Midbrain (tissue), 1 donor: ENCODE data around the gene DPEP1.
"Not testable (repeated sequence)": the region's sequence is repeated elsewhere in the genome, so short reads cannot be mapped to it uniquely, and the experiment has no call there.

Source experiments
- DNase-seq: peaks from one replicate; lab custom pipeline; 2025; lab: John Stamatoyannopoulos, UW

DPEP1 gene

DNA sequence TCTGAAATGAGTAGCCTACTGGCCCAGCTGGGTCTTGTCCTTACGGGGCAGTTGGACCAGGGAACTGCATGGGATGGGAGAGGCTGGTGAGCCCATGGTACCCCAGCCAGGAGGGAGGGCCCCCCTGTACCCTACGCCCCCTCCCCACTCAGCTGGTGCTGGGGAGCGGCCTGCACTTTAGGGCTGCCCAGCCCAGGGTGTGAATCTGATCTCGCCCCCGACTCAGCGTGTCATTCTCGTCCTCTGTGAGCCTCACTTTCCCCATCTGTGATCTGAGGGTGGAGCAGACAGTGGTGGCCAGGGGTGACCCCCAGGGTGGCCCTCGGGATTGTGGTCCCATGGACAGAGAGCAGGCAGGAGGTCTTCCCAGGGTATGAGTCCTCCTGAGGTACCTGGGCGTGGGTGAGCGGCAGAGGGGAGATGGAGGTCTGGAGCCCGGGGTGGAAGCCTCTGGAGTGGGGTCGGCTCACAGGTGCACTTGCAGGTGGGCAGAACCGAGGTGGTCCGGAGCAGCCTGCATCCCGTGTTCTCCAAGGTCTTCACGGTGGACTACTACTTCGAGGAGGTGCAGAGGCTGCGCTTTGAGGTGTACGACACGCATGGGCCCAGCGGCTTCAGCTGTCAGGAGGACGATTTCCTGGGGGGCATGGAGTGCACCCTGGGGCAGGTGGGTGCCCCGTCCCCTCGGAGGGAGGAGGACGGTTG lies 36.2 kb upstream of the DPEP1 start:
- DNase-seq = no peak

- no peak for DNase-seq
These were observed 34.1 kb upstream of the DPEP1 start for GRCh38 chr16:89579351-89579750.

DNA sequence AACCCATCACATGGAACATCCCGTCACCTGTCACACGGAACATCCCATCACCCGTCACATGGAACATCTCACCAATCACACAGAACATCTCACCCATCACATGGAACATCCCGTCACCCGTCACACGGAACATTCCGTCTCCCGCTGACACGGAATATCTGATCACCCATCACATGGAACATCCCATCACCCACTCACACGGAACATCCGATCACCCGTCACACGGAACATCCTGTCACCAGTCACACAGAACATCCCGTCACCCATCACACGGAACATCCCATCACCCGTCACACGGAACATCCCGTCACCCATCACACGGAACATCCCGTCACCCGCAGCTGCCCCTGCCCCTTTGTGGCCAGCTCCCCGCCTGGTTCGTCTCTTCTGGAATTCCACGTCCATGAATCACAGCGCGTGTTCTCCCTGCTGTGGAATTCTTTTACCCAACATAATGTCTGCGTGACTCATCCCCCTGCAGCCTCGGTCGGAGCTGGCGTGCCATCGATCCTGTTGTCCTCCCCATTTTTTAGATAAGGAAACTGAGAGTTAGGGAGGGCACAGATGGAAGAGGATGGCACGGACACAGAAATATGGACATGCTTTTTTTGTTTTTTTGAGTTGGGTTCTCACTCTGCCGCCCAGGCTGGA lies 32.3 kb upstream of the DPEP1 start:
- DNase-seq = no peak

GRCh38 chr16:89581861-89582563 lies 31.4 kb upstream of the DPEP1 start:
- no peak for DNase-seq

DNA sequence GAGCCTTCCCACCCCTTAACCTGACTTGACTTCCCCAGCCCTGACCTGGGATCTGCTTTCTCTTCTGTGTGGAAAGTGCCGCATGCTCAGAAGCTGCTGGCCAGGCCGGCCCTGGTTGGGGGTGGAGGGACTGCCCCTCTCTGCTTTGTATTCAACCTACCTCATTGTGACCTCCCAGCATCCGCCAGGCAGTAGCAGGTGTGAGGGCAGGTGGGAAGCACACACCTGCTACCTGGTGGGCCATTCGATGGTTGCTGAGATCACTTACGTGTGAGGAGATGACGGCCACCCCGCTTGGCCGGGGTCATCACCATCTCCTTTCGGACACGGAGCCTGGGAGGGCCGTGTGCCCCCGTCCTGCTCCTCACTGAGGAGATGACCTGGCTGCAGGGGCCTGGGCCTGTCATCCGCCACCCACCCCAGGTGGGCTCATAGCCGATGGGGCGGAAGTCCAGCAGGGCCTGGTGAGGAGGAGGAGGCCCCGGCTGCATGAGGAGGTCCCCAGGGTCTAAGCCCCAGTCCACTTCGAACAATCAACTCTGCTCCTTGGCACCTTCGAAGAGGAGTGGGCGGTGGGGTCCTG lies 30.7 kb upstream of the DPEP1 start:
- no peak for DNase-seq

- DNase-seq = no peak
These were observed 30.1 kb upstream of the DPEP1 start for GRCh38 chr16:89583197-89583894.

- DNase-seq = no peak
These were observed 29.4 kb upstream of the DPEP1 start for GRCh38 chr16:89583895-89584644.

GRCh38 chr16:89584768-89585549 lies 28.5 kb upstream of the DPEP1 start:
- DNase-seq = no peak

GRCh38 chr16:89586218-89586617 lies 27.2 kb upstream of the DPEP1 start:
- DNase-seq = no peak

GRCh38 chr16:89586853-89587252 lies 26.6 kb upstream of the DPEP1 start:
- DNase-seq = no peak

- not testable (repeated sequence) for DNase-seq
These were observed 25.8 kb upstream of the DPEP1 start for GRCh38 chr16:89587676-89588075.

DNA sequence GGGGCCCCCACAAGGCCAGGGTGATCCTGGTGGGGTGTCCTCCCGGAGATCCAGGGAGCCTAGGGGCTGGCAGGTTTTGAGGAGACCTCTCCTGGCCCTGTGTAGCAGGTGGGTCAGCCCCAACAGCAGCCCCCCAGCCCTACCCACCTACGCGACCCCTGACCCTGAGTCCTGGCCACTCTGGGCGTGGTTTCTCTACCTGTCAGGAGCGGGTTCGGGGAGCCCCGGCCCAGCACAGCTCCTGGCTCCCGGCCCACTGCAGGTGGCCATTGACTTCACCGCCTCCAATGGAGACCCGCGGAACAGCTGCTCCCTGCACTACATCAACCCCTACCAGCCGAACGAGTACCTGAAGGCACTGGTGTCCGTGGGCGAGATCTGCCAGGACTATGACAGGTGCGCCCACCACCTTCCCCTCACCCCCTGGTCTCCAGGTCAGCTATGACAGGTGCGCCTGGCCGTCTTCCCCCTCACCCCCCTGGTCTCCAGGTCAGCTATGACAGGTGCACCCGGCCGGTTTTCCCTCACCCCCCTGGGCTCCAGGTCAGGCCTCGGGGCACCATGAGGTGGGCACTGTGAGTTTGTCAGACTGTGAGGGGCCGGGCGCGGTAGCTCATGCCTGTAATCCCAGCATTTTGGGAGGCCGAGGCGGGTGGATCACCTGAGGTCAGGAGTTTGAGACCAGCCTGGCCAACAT lies 24.9 kb upstream of the DPEP1 start:
- no peak for DNase-seq

DNA sequence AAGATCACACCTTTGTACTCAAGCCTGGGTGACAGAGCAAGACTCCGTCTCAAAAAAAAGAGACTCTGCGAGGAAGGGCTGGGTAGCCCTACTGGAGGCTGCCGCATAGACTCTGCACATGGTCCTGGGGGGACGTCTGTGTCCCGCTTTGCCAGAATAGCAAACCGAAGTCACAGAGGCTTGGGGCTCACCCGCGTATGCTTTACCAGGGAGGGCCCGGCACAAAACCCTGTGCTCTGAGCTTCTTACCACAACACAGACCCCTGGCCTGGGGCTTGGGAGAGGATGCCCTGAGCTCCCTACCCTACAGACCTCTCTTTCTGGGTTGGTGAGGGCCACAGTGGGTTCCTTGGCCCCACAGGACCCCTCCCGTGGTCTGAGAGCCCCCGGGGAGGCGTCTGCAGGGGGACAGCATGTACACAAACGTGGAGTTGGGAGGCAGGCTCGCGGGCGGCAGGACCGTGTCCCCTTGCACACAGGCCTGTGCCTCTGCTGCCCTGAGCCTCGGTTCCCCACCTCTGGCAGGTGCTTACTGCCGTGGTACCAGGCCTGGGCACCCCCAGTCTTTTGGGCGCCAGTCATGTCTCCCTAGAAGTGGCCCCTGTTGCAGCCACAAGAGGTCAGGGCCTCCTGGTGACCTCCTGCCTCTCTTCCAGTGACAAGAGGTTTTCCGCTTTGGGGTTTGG lies 24.1 kb upstream of the DPEP1 start:
- no peak for DNase-seq

- no peak for DNase-seq
These were observed 19.6 kb upstream of the DPEP1 start for GRCh38 chr16:89593841-89594240.

DNA sequence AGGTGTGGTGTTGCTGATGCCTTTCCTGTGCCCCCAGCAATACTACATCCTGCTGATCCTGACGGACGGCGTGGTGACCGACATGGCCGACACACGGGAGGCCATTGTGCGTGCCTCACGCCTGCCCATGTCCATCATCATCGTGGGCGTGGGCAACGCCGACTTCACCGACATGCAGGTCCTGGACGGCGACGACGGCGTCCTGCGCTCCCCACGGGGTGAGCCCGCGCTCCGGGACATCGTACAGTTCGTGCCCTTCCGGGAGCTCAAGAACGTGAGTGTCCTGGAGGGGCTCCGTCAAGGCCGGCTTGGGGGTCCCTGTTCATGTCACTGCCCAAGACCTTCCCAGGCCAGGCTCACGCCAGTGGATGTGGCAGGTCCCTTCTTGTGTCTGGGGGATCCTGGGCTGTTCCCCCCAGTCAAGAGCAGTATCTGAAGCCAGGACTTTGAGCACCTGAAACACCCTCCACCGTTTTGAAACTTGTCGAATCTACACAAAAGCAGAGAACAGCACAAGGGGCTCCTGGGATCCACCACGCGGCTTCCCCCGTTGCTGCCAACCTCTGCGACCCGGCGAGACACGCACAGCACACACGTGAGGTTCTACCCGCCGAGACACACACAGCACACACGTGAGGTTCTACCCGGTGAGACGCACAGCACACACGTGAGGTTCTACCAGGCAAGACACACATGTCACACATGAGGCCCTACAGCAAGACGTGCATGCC lies 17.9 kb upstream of the DPEP1 start:
- DNase-seq = no peak

DNA sequence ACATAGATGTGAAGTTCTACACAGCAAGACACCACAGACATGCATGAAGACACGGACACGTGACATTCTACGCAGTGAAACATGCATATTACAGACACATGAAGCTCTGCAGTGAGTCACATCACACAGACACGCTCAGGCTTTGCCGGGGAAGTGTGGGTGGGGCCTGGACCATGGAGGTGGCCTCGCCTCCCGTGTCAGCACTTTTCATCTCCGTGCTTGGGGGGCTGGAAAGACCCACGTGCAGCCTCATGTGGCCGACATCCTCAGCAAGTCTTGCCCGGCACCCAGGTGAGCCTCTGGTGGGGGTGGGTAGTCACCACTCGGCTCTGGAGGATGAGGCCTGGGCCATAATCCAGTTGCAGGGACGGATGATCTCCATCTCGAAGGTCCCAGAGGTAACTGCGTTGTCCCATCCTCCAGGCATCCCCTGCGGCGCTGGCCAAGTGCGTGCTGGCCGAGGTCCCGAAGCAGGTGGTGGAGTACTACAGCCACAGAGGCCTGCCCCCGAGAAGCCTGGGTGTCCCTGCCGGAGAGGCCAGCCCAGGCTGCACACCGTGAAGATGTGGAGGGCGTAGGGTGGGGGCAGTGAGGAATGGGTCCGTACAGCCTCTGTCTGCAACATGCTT lies 17.3 kb upstream of the DPEP1 start:
- no peak for DNase-seq

- DNase-seq = no peak
These were observed 16.3 kb upstream of the DPEP1 start for GRCh38 chr16:89596957-89597649.

DNA sequence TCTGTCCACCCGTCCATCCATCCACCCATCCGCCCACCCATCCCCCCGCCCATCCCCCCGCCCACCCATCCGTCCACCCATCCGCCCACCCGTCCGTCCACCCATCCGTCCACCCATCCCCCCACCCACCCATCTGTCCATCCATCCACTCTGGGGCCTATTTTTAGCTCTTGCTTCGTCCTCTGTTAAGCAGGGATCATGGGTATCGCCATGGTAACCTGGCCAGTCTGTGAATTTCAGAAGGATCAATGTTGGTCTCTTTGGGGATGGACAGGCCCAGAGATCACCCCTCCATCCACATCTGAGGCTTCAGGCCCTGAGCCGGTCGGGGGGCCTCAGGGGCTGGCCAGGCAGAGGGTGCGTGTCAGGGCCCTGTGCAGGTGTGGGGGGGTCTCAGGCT lies 15.2 kb upstream of the DPEP1 start:
- no peak for DNase-seq
